A673 (cell line): ENCODE measurements around the gene OXCT2. TPM values are rescaled to one million over a fixed set of nuclear protein-coding genes. Genes with fewer than 3 reads are reported as not detected.

Experiments used
- BruUV-seq: library from RNA; stranded (reverse); fragments of 400-500 nt; replicated peaks from 2 replicates; lab custom pipeline; 2021; lab: Mats Ljungman, UMichigan
- CTCF ChIA-PET: fragments of 300-600 bp; sonication (Branson Sonifier 250); formaldehyde crosslinking; loops from one replicate; lab custom pipeline; 2022; ENCODE audit warnings: antibody characterized with exemption; lab: Charles Lee
- POLR2A ChIA-PET: fragments of 300-600 bp; sonication (Branson Sonifier 250); formaldehyde crosslinking; loops from one replicate; lab custom pipeline; 2022; ENCODE audit warnings: antibody characterized with exemption; ENCODE audit not compliant: low non-redundant PET; lab: Charles Lee
- DNase-seq: peaks from one replicate; pipeline ENCODE4 v3.0.0-alpha.2; 2015; ENCODE audit warnings: low spot score
- H3K27ac ChIP-seq: fragments of 200-600 bp; sonication (generic); 2 replicates; pipeline ENCODE4 v1.5.1; 2016; ENCODE audit warnings: mixed run types, low read depth, mild to moderate bottlenecking, mixed read lengths, antibody characterized with exemption, low read length; ENCODE audit not compliant: poor library complexity, severe bottlenecking
- H3K27me3 ChIP-seq: fragments of 200-600 bp; sonication (generic); replicated peaks from 2 replicates; pipeline ENCODE4 v1.6.1; 2017; ENCODE audit warnings: mixed run types, low read depth, mild to moderate bottlenecking, mixed read lengths, antibody characterized with exemption, low read length; ENCODE audit not compliant: insufficient read depth, poor library complexity
- H3K36me3 ChIP-seq: fragments of 200-600 bp; sonication (generic); 2 replicates; pipeline ENCODE4 v1.6.1; 2016; ENCODE audit warnings: mixed run types, mild to moderate bottlenecking, mixed read lengths, antibody characterized with exemption, low read length; ENCODE audit not compliant: insufficient read depth, poor library complexity, severe bottlenecking
- H3K4me1 ChIP-seq: fragments of 200-600 bp; sonication (generic); 2 replicates; pipeline ENCODE4 v1.6.1; 2017; ENCODE audit warnings: mixed run types, mild to moderate bottlenecking, mixed read lengths, antibody characterized with exemption, low read length; ENCODE audit not compliant: insufficient read depth, poor library complexity, severe bottlenecking
- H3K4me3 ChIP-seq: fragments of 200-600 bp; sonication (generic); 2 replicates; pipeline ENCODE4 v1.5.1; 2016; ENCODE audit warnings: low read depth, mixed run types, mild to moderate bottlenecking, mixed read lengths, low read length; ENCODE audit not compliant: poor library complexity, severe bottlenecking
- H3K9me3 ChIP-seq: fragments of 200-600 bp; sonication (generic); 2 replicates; pipeline ENCODE4 v1.6.1; 2016; ENCODE audit warnings: mixed run types, low read depth, mild to moderate bottlenecking, mixed read lengths, antibody characterized with exemption, low read length; ENCODE audit not compliant: poor library complexity, severe bottlenecking
- CTCF ChIP-seq: fragments of 300-800, 200-600 bp; sonication (generic); conservative IDR thresholded peaks from 2 replicates; pipeline ENCODE4 v1.5.1; 2017; ENCODE audit warnings: low read depth, mild to moderate bottlenecking, antibody characterized with exemption, low read length, moderate library complexity, mixed read lengths
- EZH2 ChIP-seq: fragments of 200-600 bp; sonication (generic); IDR thresholded peaks from 2 replicates; pipeline ENCODE4 v1.6.1; 2017; ENCODE audit warnings: borderline replicate concordance, low read depth, mild to moderate bottlenecking, mixed read lengths, antibody characterized with exemption, low read length; ENCODE audit not compliant: poor library complexity, severe bottlenecking
- intact Hi-C: fragments of 100-400 bp; cut with micrococcal nuclease; formaldehyde crosslinking; loops from one replicate; pipeline ENCODE4 v1.10.0; 2022; ENCODE audit not compliant: unreplicated experiment
- total RNA-seq: library from RNA; stranded (reverse); gene quantifications from 2 replicates; pipeline ENCODE4 v1.2.3, GENCODE V29; 2021

Gene OXCT2
- total RNA-seq, 1 experiment from 2014 or later: not detected

GRCh38 chr1:39751595-39751994 lies 19.6 kb downstream of the OXCT2 start:
- ChIA-PET CTCF (no interaction called here), POLR2A (no interaction called here)
- intact Hi-C loops: no loop called here
- no TSS peak for BruUV-seq
- TF ChIP-seq EZH2 (no peak), CTCF (no peak)
- no peak overlapping the region for H3K4me3 ChIP-seq
- no peaks in the 10 kb centered on the region for H3K27me3 ChIP-seq
- no peaks in the 10 kb centered on the region for H3K9me3 ChIP-seq
- no peak overlapping the region for H3K27ac ChIP-seq
- H3K36me3 ChIP-seq: peaks cover 83% of the 10 kb centered on the region
- DNase-seq: no peak
- no peaks in the 10 kb centered on the region for H3K4me1 ChIP-seq

DNA sequence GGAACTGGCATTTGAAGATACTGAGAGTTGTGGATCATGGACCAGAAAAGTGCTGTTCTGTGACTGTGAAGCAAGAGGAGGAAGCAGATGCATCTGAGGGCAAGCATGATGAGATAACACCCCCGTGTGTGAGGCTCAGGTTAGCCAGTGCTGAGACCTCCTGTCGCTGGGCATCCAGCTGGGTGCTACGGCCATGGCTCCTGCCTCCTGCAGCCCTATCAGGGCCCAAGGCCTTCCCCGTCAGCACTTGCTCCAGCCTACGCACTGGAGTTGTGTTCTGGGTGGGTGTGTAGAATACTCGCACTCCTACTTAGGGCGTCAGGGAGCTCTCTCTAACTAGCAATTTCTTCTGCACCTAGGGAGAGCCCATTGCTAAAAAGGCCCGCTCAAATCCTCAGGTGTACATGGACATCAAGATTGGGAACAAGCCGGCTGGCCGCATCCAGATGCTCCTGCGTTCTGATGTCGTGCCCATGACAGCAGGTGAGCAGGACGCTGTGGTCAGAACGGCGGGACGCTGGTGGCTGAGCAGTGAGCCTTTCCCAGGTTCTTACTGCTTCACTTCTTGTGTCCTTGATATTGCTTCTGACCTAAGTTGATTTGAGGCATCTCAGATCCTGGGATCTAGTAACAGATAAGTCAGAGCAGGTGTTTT lies 26.0 kb downstream of the OXCT2 start:
- Histone ChIP-seq H3K36me3 (peaks cover 87% of the 10 kb centered on the region), H3K4me1 (peaks cover under 1% of the 10 kb centered on the region), H3K27ac (no peak overlapping the region), H3K9me3 (no peaks in the 10 kb centered on the region), H3K27me3 (no peaks in the 10 kb centered on the region), H3K4me3 (no peak overlapping the region)
- CTCF ChIA-PET: no interaction called here
- intact Hi-C loops: no loop called here
- TF ChIP-seq EZH2 (no peak), CTCF (no peak)
- POLR2A ChIA-PET: no interaction called here
- no peak for DNase-seq
- no TSS peak for BruUV-seq

DNA sequence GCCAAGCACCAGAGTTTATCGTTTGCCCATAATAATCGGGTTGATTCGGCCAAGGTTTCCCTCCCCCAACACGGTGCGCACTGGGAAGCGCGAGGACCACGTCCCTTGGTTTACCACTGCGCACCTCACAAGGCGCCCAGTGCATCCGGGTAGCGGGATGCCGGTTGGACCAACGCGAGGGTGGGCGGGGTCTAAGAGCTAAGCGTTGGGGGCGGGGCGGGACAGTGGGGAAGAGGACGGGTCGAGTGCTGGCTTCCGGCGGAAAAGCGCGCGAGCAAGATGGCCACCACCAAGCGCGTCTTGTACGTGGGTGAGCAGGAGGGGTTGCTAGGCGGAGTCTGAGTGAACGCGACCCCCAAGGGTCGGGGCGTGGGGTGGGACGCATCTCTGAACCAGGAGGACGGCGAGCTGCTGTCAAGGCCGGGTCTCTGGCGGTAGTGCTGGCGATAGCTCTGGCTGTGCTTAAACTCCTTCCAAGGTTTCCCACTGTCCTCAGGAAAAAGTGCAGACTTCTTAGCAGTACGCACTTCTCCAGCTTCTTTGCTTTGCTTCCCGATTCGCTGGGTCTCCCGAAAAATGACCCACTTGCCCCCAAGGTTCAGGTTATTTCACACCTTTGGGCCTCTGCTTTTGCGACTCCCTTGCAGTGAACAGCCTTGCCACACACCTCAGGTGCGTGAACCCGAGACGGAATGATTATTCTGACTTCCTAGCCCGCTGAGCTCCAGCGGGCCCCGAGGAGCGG lies 32.4 kb downstream of the OXCT2 start, which contains the start of gene PPIE:
TSS of gene PPIE (plus strand) at position 261 of the 745 bp plus-strand sequence. CDS start at position 280, 19 bp downstream.
- peak within 1 kb of the TSS; percentile 82 for H3K27ac ChIP-seq
- H3K27me3 ChIP-seq: no peaks in the 10 kb centered on the region
- no peaks in the 10 kb centered on the region for H3K9me3 ChIP-seq
- TF ChIP-seq CTCF: no peak
- TF ChIP-seq EZH2: no peak
- peaks cover 9% of the 10 kb centered on the region for H3K4me1 ChIP-seq
- intact Hi-C loops: no loop called here
- BruUV-seq: no TSS peak
- POLR2A ChIA-PET: interaction anchor here (0.6 to 0.7 kb wide), 3 partner anchors 48 to 252 kb away, joined by 4 to 14 read pairs (median 7); no protein-coding TSS in a partner anchor
- peak; percentile 97 for DNase-seq
- peaks cover 32% of the 10 kb centered on the region for H3K36me3 ChIP-seq
- CTCF ChIA-PET: interaction anchor here (0.5 to 1.5 kb wide), 3 partner anchors 133 to 699 kb away, joined by 3 to 7 read pairs (median 3); no protein-coding TSS in a partner anchor
- H3K4me3 ChIP-seq: peak within 1 kb of the TSS; percentile 83
